Astrocyte (in vitro differentiated cells and primary cell): Measurements from ENCODE around the gene IL1RAPL2. TPM values are rescaled to one million over a fixed set of nuclear protein-coding genes. Genes with fewer than 3 reads are reported as not detected.
A peak's percentile ranks its signal among the peaks of the same experiment; 100 is the strongest.

Experiments
- DNase-seq: peaks from one replicate; pipeline ENCODE4 v3.0.0-alpha.2; 2010; ENCODE audit warnings: low read depth
- FAIRE-seq: peaks from 2 replicates; lab custom pipeline; 2011; peaks lifted over from hg19 to GRCh38; lab: Jason Lieb, UNC
- H2AFZ ChIP-seq: 2 replicates; pipeline ENCODE4 v1.6.0; 2012; ENCODE audit warnings: low read depth, low read length, inconsistent platforms
- H3K27ac ChIP-seq: 2 replicates; pipeline ENCODE4 v1.5.1; 2011; ENCODE audit warnings: low read depth, low read length, inconsistent platforms
- H3K27me3 ChIP-seq: 2 replicates; pipeline ENCODE4 v1.6.0; 2011; ENCODE audit warnings: low read length, inconsistent platforms; ENCODE audit not compliant: insufficient read depth
- H3K36me3 ChIP-seq: 2 replicates; pipeline ENCODE4 v1.5.1; 2011; ENCODE audit warnings: low read length, inconsistent platforms; ENCODE audit not compliant: insufficient read depth
- H3K4me1 ChIP-seq: 2 replicates; pipeline ENCODE4 v1.5.1; 2011; ENCODE audit warnings: low read length, inconsistent platforms; ENCODE audit not compliant: insufficient read depth
- H3K4me2 ChIP-seq: 2 replicates; pipeline ENCODE4 v1.6.0; 2012; ENCODE audit warnings: low read length, inconsistent platforms
- H3K4me3 ChIP-seq: 2 replicates; pipeline ENCODE4 v1.5.1; 2011; ENCODE audit warnings: low read depth, mild to moderate bottlenecking, low read length, inconsistent platforms; ENCODE audit not compliant: insufficient read depth
- H3K79me2 ChIP-seq: 2 replicates; pipeline ENCODE4 v1.6.0; 2012; ENCODE audit warnings: mild to moderate bottlenecking, low read length, inconsistent platforms; ENCODE audit not compliant: insufficient read depth
- H3K9ac ChIP-seq: 2 replicates; pipeline ENCODE4 v1.6.0; 2012; ENCODE audit warnings: mild to moderate bottlenecking, low read length, inconsistent platforms
- H3K9me3 ChIP-seq: 2 replicates; pipeline ENCODE4 v1.5.1; 2012; ENCODE audit warnings: low read depth, mild to moderate bottlenecking, low read length, inconsistent platforms; ENCODE audit not compliant: insufficient read depth
- H4K20me1 ChIP-seq: 2 replicates; pipeline ENCODE4 v1.6.0; 2012; ENCODE audit warnings: low read length, inconsistent platforms; ENCODE audit not compliant: insufficient read depth
- H3K27ac Mint-ChIP-seq: one replicate; pipeline ENCODE4 v1.8.0; 2021; ENCODE audit warnings: mild to moderate bottlenecking, mixed read lengths; ENCODE audit not compliant: unreplicated experiment
- H3K27me3 Mint-ChIP-seq: one replicate; pipeline ENCODE4 v1.8.0; 2021; ENCODE audit warnings: low read depth, mixed read lengths; ENCODE audit not compliant: unreplicated experiment
- H3K36me3 Mint-ChIP-seq: one replicate; pipeline ENCODE4 v1.8.0; 2021; ENCODE audit warnings: low read depth, mixed read lengths; ENCODE audit not compliant: unreplicated experiment
- H3K4me1 Mint-ChIP-seq: one replicate; pipeline ENCODE4 v1.8.0; 2021; ENCODE audit warnings: low read depth, mixed read lengths; ENCODE audit not compliant: unreplicated experiment
- H3K4me3 Mint-ChIP-seq: one replicate; pipeline ENCODE4 v1.8.0; 2021; ENCODE audit warnings: mild to moderate bottlenecking, moderate library complexity, mixed read lengths; ENCODE audit not compliant: unreplicated experiment
- H3K9me3 Mint-ChIP-seq: one replicate; pipeline ENCODE4 v1.8.0; 2021; ENCODE audit warnings: mild to moderate bottlenecking, mixed read lengths; ENCODE audit not compliant: unreplicated experiment
- CTCF ChIP-seq: IDR thresholded peaks from 2 replicates; pipeline ENCODE4 v1.5.1; 2011; ENCODE audit warnings: low read depth, mild to moderate bottlenecking, inconsistent platforms, low read length, moderate library complexity; ENCODE audit not compliant: insufficient read depth
- EZH2 ChIP-seq: IDR thresholded peaks from 2 replicates; pipeline ENCODE4 v1.6.1; 2012; ENCODE audit warnings: mild to moderate bottlenecking, low read length, inconsistent platforms; ENCODE audit not compliant: insufficient read depth
- total RNA-seq: library from RNA; stranded (reverse); gene quantifications from 2 replicates; pipeline ENCODE4 v1.2.1, GENCODE V29; 2021

The IL1RAPL2 gene
- total RNA-seq, 1 donor from 2014 or later, result 0.16 TPM

DNA sequence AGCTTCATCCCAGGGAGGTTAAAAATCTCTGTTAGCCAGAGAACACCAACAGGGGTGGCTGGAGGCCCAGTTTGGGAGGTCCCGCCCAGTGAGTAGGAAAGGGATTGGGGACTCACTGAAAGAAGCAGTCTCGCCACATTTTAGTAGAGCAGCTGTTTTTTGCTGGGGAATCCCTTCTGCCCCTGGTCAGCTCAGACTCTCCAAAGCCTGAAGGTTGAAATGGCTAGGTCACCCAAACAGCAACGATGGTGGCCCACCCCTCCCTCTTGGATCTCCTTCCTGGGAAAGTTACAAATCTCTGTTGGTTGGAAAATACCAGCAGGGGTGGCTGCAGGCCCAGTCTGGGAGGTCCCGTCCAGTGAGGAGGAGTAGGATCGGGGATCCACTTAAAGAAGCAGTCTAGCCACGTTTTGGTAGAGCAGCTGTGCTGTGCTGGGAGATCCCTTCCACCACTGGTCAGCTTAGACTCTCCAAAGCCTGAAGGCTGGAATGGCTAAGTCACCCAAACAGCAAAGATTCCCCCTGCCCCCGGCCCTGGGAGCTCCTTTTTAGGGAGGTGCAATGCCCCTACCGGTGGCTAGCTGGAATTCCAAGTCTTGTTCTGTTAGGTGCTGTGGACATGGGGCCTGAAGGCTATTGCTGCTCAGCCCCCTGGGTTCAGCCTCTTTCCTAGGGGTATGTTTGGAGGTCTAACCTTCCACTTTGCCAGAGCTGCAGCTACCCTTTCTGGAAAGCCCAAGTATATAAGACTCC lies 694.5 kb downstream of the IL1RAPL2 start:
- Histone ChIP-seq H3K4me3 (no peak overlapping the region), H3K36me3 (no peaks in the 10 kb centered on the region), H3K27me3 (no peaks in the 10 kb centered on the region), H3K4me1 (no peaks in the 10 kb centered on the region), H3K27ac (no peak overlapping the region), H3K9ac (no peak overlapping the region), H3K9me3 (no peaks in the 10 kb centered on the region), H4K20me1 (no peaks in the 10 kb centered on the region), H3K79me2 (no peaks in the 10 kb centered on the region), H3K4me2 (no peak overlapping the region), H2AFZ (no peak overlapping the region)
- no peak for DNase-seq
- Mint-ChIP-seq H3K36me3 (no peaks in the 10 kb centered on the region), H3K4me1 (peaks cover 4% of the 10 kb centered on the region), H3K27ac (no peak overlapping the region), H3K9me3 (no peaks in the 10 kb centered on the region), H3K27me3 (no peaks in the 10 kb centered on the region), H3K4me3 (no peak overlapping the region)
- TF ChIP-seq EZH2 (no peak), CTCF (no peak)
- FAIRE-seq, result no peak

DNA sequence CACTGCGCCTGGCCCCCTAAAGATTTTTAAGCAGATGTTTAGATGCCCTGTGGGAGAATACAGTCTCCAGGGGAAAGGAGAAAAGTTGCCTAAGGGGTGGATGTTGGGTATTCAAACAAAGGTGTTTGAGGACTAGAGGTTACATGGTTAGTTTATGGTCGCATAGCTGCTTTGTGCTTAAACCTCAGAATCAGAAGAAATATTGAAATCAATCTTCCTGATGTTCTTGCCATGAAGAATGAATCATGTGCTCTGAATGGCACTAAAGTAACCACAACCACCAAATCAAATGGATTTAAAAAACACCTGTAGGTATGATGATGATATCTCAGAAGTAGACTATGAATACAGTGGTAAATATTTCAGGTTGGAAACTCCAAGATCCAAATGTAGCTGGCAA lies 697.2 kb downstream of the IL1RAPL2 start:
- no peaks in the 10 kb centered on the region for H4K20me1 ChIP-seq
- H3K9ac ChIP-seq, result no peak overlapping the region
- H3K79me2 ChIP-seq, result no peaks in the 10 kb centered on the region
- H3K27ac ChIP-seq, result no peak overlapping the region
- H3K4me3 Mint-ChIP-seq, result no peak overlapping the region
- no peak overlapping the region for H3K4me2 ChIP-seq
- no peak overlapping the region for H2AFZ ChIP-seq
- no peaks in the 10 kb centered on the region for H3K27me3 ChIP-seq
- H3K36me3 ChIP-seq, result no peaks in the 10 kb centered on the region
- no peaks in the 10 kb centered on the region for H3K36me3 Mint-ChIP-seq
- H3K9me3 Mint-ChIP-seq, result no peaks in the 10 kb centered on the region
- DNase-seq (no peak), FAIRE-seq (no peak)
- H3K4me1 ChIP-seq, result no peaks in the 10 kb centered on the region
- H3K9me3 ChIP-seq, result no peaks in the 10 kb centered on the region
- H3K27ac Mint-ChIP-seq, result no peak overlapping the region
- H3K27me3 Mint-ChIP-seq, result no peaks in the 10 kb centered on the region
- H3K4me1 Mint-ChIP-seq, result peaks cover 4% of the 10 kb centered on the region
- no peak overlapping the region for H3K4me3 ChIP-seq
- TF ChIP-seq EZH2 (no peak), CTCF (no peak)

DNA sequence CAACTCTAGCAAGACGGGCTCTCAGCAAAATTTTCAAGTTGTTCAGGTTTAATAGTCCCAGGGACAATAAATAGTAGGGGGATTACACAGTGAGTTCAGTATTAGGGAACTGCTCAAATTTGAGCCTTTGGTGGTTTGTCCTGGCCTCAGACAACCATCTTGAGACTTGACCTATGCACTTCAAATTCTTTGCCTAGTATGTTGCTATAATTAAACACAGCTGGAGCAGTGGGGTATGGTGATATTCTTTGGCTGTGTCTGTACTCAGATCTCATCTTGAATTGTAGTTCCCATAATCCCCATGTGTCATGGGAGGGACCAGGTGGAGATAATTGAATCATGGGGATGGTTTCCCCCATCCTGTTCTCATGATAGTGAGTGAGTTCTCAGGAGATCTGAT lies 697.8 kb downstream of the IL1RAPL2 start:
- H3K36me3 Mint-ChIP-seq, result no peaks in the 10 kb centered on the region
- H3K4me1 Mint-ChIP-seq, result peaks cover 4% of the 10 kb centered on the region
- no peak overlapping the region for H3K27ac Mint-ChIP-seq
- Histone ChIP-seq H3K4me2 (no peak overlapping the region), H2AFZ (no peak overlapping the region), H3K4me3 (no peak overlapping the region), H3K4me1 (no peaks in the 10 kb centered on the region), H3K9ac (no peak overlapping the region), H3K79me2 (no peaks in the 10 kb centered on the region), H3K36me3 (no peaks in the 10 kb centered on the region), H3K27me3 (no peaks in the 10 kb centered on the region), H4K20me1 (no peaks in the 10 kb centered on the region), H3K27ac (no peak overlapping the region), H3K9me3 (no peaks in the 10 kb centered on the region)
- no peak for FAIRE-seq
- H3K27me3 Mint-ChIP-seq, result no peaks in the 10 kb centered on the region
- no peaks in the 10 kb centered on the region for H3K9me3 Mint-ChIP-seq
- TF ChIP-seq EZH2 (no peak), CTCF (no peak)
- H3K4me3 Mint-ChIP-seq, result no peak overlapping the region
- peak; percentile 5 for DNase-seq
